ENCODE measurements around the gene GASK1B.

- TF ChIP-seq CTCF (IDR thresholded peaks at IDR 0.05; ENCODE audit: extremely low read depth in 1 of 2, insufficient read depth in 1 of 2, low read depth in 1 of 2, low read length in 2 of 2) (no peak), GATA2 (IDR thresholded peaks at IDR 0.05; ENCODE audit: insufficient read depth, insufficient read length, low read depth, low read length) (no peak), FOS (IDR thresholded peaks at IDR 0.05; ENCODE audit: borderline replicate concordance, insufficient read depth, low read length) (no peak), POLR2AphosphoS5 (IDR thresholded peaks at IDR 0.05; ENCODE audit: insufficient read depth, low read depth, low read length) (no peak), POLR2A (IDR thresholded peaks at IDR 0.05; ENCODE audit: low read depth, low read length) (no peak), EZH2 (IDR thresholded peaks at IDR 0.05; ENCODE audit: borderline replicate concordance, low read depth, low read length, severe bottlenecking) (no peak), JUN (IDR thresholded peaks at IDR 0.05; ENCODE audit: borderline replicate concordance, insufficient read depth, insufficient read length, low read depth) (no peak), MAX (IDR thresholded peaks at IDR 0.05; ENCODE audit: insufficient read depth, insufficient read length) (no peak)
Measured at GRCh38 chr4:158213466-158213865, 40.6 kb upstream of the GASK1B start.
